HG02571 (cell line): ENCODE data around the gene CLNS1A.
"Not testable (repeated sequence)": the region's sequence is repeated elsewhere in the genome, so short reads cannot be mapped to it uniquely, and the experiment has no call there.

Experiments used
- ATAC-seq: cut with Tn5 transposase; IDR thresholded peaks from one replicate; pipeline ENCODE4 v1.9.1; 2021; ENCODE audit warnings: mild to moderate bottlenecking, moderate library complexity; ENCODE audit not compliant: unreplicated experiment

The CLNS1A gene

GRCh38 chr11:77637345-77638165, at the start of gene CLNS1A:
Gene CLNS1A (minus strand): TSS chr11:77637794. CDS start chr11:77637714, 80 bp downstream.
- ATAC-seq, result peak; percentile 96

- no peak for ATAC-seq
These were observed 49.5 kb upstream of the CLNS1A start for GRCh38 chr11:77687088-77687487.

GRCh38 chr11:77677138-77677537, 39.5 kb upstream of the CLNS1A start:
- ATAC-seq, result no peak

- no peak for ATAC-seq
These were observed 34.7 kb upstream of the CLNS1A start for GRCh38 chr11:77672264-77672663.

- ATAC-seq, result no peak
These were observed 32.4 kb upstream of the CLNS1A start for GRCh38 chr11:77669848-77670511.

GRCh38 chr11:77668760-77669159, 31.2 kb upstream of the CLNS1A start:
- ATAC-seq, result no peak

- ATAC-seq, result no peak
These were observed 27.8 kb upstream of the CLNS1A start for GRCh38 chr11:77665240-77665965.

- ATAC-seq, result no peak
These were observed 24.1 kb upstream of the CLNS1A start for GRCh38 chr11:77661670-77662069.

GRCh38 chr11:77660947-77661346, 23.4 kb upstream of the CLNS1A start:
- ATAC-seq, result no peak

- ATAC-seq, result no peak
These were observed 20.8 kb upstream of the CLNS1A start for GRCh38 chr11:77658213-77659013.

- no peak for ATAC-seq
These were observed 18.8 kb upstream of the CLNS1A start for GRCh38 chr11:77656362-77656761.

GRCh38 chr11:77654770-77655434, 17.3 kb upstream of the CLNS1A start:
- ATAC-seq, result no peak

GRCh38 chr11:77650123-77650522, 12.5 kb upstream of the CLNS1A start:
- no peak for ATAC-seq

- no peak for ATAC-seq
These were observed 10.2 kb upstream of the CLNS1A start for GRCh38 chr11:77647654-77648305.

- ATAC-seq, result no peak
These were observed 7.3 kb upstream of the CLNS1A start for GRCh38 chr11:77644887-77645286.

- no peak for ATAC-seq
These were observed 4.6 kb upstream of the CLNS1A start for GRCh38 chr11:77642228-77642627.

- ATAC-seq, result no peak
These were observed 756 bp downstream of the CLNS1A start for GRCh38 chr11:77636731-77637344.

GRCh38 chr11:77633926-77634325, 3.7 kb downstream of the CLNS1A start:
- ATAC-seq, result not testable (repeated sequence)

GRCh38 chr11:77630157-77630710, 7.4 kb downstream of the CLNS1A start:
- ATAC-seq, result no peak
